ENCODE results near the gene TMEM54. TPM values are rescaled to one million over a fixed set of nuclear protein-coding genes. Genes with fewer than 3 reads are reported as not detected.

The TMEM54 gene
- total RNA-seq, 4 donors from 2014 or later = 151 to 255 (median 178) TPM

DNA sequence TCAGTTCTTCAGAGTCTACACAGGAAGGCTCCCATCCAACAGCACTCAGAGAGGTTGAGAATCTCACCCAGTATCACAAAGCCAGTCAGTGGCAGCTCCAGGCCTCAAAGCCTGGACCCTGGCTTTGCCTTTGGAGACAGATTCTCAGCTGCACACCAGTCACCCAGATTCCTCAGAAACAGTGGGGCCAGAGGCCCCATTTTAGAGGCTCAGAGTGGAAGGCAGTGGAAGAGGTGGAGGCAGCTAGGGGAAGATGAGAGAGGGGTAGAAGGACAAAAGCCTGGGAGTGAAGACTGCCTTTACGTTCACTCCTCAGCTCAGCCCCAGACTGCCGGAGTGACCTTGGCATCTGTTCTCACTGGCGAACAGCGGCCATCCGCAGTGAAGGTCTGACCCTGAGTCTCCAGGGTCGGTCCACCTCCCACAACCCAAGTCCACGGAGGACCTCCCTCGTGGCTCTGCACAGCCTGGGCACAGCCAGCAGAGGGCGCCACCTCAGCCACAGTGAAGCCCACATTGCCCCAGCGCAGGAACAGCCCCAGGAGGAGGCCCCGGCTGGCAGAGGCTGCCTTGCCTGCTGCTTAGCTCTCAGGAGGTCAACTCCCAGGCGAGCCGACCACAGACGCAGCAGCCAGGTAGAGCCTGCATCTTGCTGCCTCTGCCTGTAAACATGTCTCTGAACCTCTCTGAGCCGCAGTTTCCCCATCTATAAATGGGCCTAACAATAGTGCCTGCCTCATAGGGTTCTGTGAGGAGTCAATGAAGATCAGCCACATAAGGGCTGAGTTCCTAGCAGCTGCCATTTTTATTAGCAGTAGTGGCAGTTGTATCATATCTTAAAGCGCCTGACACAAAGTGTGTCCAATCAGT lies 24.6 kb downstream of the TMEM54 start:
- no peak overlapping the region for H3K27ac ChIP-seq
- no peaks in the 10 kb centered on the region for H3K9me3 ChIP-seq
- intact Hi-C loops (cut with DNase I) = loop anchor here (10.0 kb wide), 1 partner anchor 162 kb away; no protein-coding TSS in a partner anchor
- TF ChIP-seq POLR2A (IDR thresholded peaks at IDR 0.05) = no peak
- TF ChIP-seq CTCF (IDR thresholded peaks at IDR 0.05) = peak; percentile 69 to 88 (median 80)
- H3K4me1 ChIP-seq = peaks cover 5 to 28% (median 6%) of the 10 kb centered on the region in 3 donors
- no peak overlapping the region for H3K4me3 ChIP-seq
- WGBS, 2 donors = 64 to 81% methylated on average over 4 to 6 of the region's 16 CpGs
- peaks cover 0 to 59% (median 0%) of the 10 kb centered on the region in 4 donors for H3K27me3 ChIP-seq
- no peak for DNase-seq
- H3K36me3 ChIP-seq = no peaks in the 10 kb centered on the region

DNA sequence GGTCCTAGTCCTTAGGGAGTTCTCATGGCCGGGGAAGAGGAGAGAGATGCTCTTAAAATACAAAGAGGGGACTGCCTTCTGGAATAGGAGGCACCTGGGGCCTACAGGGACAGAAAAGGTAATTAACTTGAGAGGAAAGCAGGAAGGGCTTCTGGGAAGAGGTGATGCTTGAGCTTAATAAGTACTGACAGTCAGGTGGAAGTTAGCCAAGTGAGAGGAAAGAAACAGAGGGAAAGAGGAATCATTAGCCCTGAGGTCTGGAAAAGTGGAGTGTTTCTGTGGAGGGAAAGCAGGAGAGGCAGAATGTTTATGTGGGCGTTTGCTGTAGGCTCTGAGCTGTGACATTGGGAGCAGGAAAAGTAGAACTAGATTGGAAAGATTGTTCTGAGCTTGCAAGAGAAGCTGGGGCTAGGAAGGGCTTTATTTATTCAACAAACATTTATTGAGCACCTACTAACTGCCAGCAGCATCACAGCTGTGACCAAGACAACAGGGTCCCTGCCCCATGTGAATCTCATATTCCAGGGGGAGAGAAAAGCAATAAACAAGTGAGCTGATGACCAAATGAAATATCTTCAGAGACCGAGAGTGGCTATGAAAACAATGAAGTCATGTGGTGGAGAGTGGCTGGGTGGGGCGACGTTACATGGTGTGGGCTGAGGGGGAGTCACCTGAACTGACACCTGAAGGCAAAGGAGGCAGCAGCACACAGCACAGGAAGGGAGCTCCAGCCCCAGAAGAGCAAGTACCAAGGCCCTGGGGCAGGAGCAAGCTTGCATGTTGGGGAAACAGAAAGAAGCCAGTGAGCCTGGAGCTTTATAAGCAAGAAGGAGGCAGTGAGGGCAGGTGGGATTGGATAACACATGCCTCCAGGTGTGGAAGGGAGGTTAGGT lies 26.1 kb downstream of the TMEM54 start:
- Histone ChIP-seq H3K4me1 (peaks cover 10 to 38% (median 14%) of the 10 kb centered on the region in 3 donors), H3K27me3 (peaks cover 0 to 72% (median 3%) of the 10 kb centered on the region in 4 donors), H3K9me3 (no peaks in the 10 kb centered on the region), H3K36me3 (no peaks in the 10 kb centered on the region), H3K27ac (no peak overlapping the region), H3K4me3 (no peak overlapping the region)
- WGBS, 2 donors = 43 to 69% methylated on average over 5 of the region's 5 CpGs
- DNase-seq = no peak
- TF ChIP-seq POLR2A (IDR thresholded peaks at IDR 0.05) (no peak), CTCF (IDR thresholded peaks at IDR 0.05) (no peak)
- intact Hi-C loops (cut with DNase I) = loop anchor here (10.0 kb wide), 1 partner anchor 160 kb away; no protein-coding TSS in a partner anchor

GRCh38 chr1:32873484-32873883 lies 27.7 kb downstream of the TMEM54 start:
- H3K36me3 ChIP-seq = no peaks in the 10 kb centered on the region
- no peak overlapping the region for H3K27ac ChIP-seq
- H3K4me3 ChIP-seq = no peak overlapping the region
- H3K27me3 ChIP-seq = peaks cover 0 to 75% (median 4%) of the 10 kb centered on the region in 4 donors
- no peaks in the 10 kb centered on the region for H3K9me3 ChIP-seq
- intact Hi-C loops (cut with DNase I) = loop anchor here (10.0 kb wide), 1 partner anchor 159 kb away; no protein-coding TSS in a partner anchor
- TF ChIP-seq POLR2A (IDR thresholded peaks at IDR 0.05) (no peak), CTCF (IDR thresholded peaks at IDR 0.05) (no peak)
- no peak for DNase-seq
- peaks cover 10 to 42% (median 16%) of the 10 kb centered on the region in 3 donors for H3K4me1 ChIP-seq
- 68 to 76% methylated on average over 4 to 5 of the region's 5 CpGs for WGBS, 2 donors

DNA sequence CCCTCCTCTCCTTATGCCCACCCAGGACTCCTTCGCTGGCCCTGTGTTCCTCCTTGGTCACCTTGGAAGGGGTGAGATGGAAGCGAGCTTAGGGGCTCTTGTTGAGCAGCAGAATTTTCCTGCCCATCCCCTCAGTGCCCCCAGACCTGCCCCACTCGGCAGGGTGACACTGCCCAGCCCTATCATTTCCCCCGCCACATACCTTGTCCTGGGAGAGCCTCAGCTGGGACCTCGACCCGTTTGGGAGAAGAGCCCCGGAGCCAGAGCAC lies 29.1 kb downstream of the TMEM54 start:
- 44 to 53% methylated on average over 5 to 6 of the region's 7 CpGs for WGBS, 2 donors
- Histone ChIP-seq H3K27me3 (peaks cover 0 to 63% (median 4%) of the 10 kb centered on the region in 4 donors), H3K9me3 (no peaks in the 10 kb centered on the region), H3K36me3 (peaks cover 0 to 6% (median 0%) of the 10 kb centered on the region in 3 donors), H3K27ac (no peak overlapping the region), H3K4me3 (peak overlapping the region in 1 of 4 donors; percentile 15), H3K4me1 (peaks cover 10 to 33% (median 13%) of the 10 kb centered on the region in 3 donors)
- no peak for DNase-seq
- TF ChIP-seq CTCF (IDR thresholded peaks at IDR 0.05) (no peak), POLR2A (IDR thresholded peaks at IDR 0.05) (no peak)
- intact Hi-C loops (cut with DNase I) = loop anchor here (10.0 kb wide), 1 partner anchor 157 kb away; no protein-coding TSS in a partner anchor

All from esophagus squamous epithelium (tissue), 5 donors.